Measurements from ENCODE around the gene C9orf50.
A peak's percentile ranks its signal among the peaks of the same experiment; 100 is the strongest.
"Not testable (repeated sequence)": the region's sequence is repeated elsewhere in the genome, so short reads cannot be mapped to it uniquely, and the experiment has no call there.

Gene C9orf50

GRCh38 chr9:129648092-129648763 lies 27.3 kb upstream of the C9orf50 start:
- DNase-seq (ENCODE audit: low read depth) = no peak

- DNase-seq (ENCODE audit: low read depth) = no peak
Observed at GRCh38 chr9:129647635-129648034, 26.7 kb upstream of the C9orf50 start.

GRCh38 chr9:129646654-129647053 lies 25.8 kb upstream of the C9orf50 start:
- no peak for DNase-seq (ENCODE audit: low read depth)

GRCh38 chr9:129646252-129646651 lies 25.4 kb upstream of the C9orf50 start:
- no peak for DNase-seq (ENCODE audit: low read depth)

GRCh38 chr9:129644902-129645301 lies 24.0 kb upstream of the C9orf50 start:
- no peak for DNase-seq (ENCODE audit: low read depth)

GRCh38 chr9:129644365-129644764 lies 23.5 kb upstream of the C9orf50 start:
- no peak for DNase-seq (ENCODE audit: low read depth)

- no peak for DNase-seq (ENCODE audit: low read depth)
Observed at GRCh38 chr9:129643706-129644105, 22.8 kb upstream of the C9orf50 start.

GRCh38 chr9:129641750-129642585 lies 21.1 kb upstream of the C9orf50 start, which contains the start of gene ASB6:
ASB6 (minus strand) TSS chr9:129642151; CDS start chr9:129641999, 152 bp downstream.
- peak; percentile 79 for DNase-seq (ENCODE audit: low read depth)

GRCh38 chr9:129640871-129641749 lies 20.2 kb upstream of the C9orf50 start:
- no peak for DNase-seq (ENCODE audit: low read depth)

- no peak for DNase-seq (ENCODE audit: low read depth)
Observed at GRCh38 chr9:129640086-129640870, 19.4 kb upstream of the C9orf50 start.

GRCh38 chr9:129639756-129640085 lies 18.8 kb upstream of the C9orf50 start:
- DNase-seq (ENCODE audit: low read depth) = no peak

GRCh38 chr9:129639034-129639630 lies 18.2 kb upstream of the C9orf50 start:
- DNase-seq (ENCODE audit: low read depth) = no peak

GRCh38 chr9:129637673-129638439 lies 17.0 kb upstream of the C9orf50 start:
- DNase-seq (ENCODE audit: low read depth) = no peak

- DNase-seq (ENCODE audit: low read depth) = no peak
Observed at GRCh38 chr9:129637102-129637501, 16.2 kb upstream of the C9orf50 start.

GRCh38 chr9:129636343-129636742 lies 15.4 kb upstream of the C9orf50 start:
- not testable (repeated sequence) for DNase-seq (ENCODE audit: low read depth)

- DNase-seq (ENCODE audit: low read depth) = no peak
Observed at GRCh38 chr9:129635099-129636065, 14.5 kb upstream of the C9orf50 start.

- DNase-seq (ENCODE audit: low read depth) = no peak
Observed at GRCh38 chr9:129633848-129634247, 12.9 kb upstream of the C9orf50 start.

- DNase-seq (ENCODE audit: low read depth) = no peak
Observed at GRCh38 chr9:129633207-129633606, 12.3 kb upstream of the C9orf50 start.

- DNase-seq (ENCODE audit: low read depth) = no peak
Observed at GRCh38 chr9:129632460-129632859, 11.6 kb upstream of the C9orf50 start.
